Measurements from ENCODE around the gene FAM163A. TPM values are rescaled to one million over a fixed set of nuclear protein-coding genes. Genes with fewer than 3 reads are reported as not detected.

Gene FAM163A
- total and polyA plus RNA-seq, 7 donors: 0.04 to 0.52 (median 0.08) TPM; not detected in 2

GRCh38 chr1:179822065-179822464 is 79.0 kb downstream of the FAM163A start:
- intact Hi-C loops (cut with DNase I): no loop called here
- Histone ChIP-seq H3K27ac (no peak overlapping the region), H3K9me3 (no peaks in the 10 kb centered on the region), H3K27me3 (ENCODE audit: insufficient read depth in 3 of 3, low read length in 2 of 3) (peaks cover 0 to 2% (median 0%) of the 10 kb centered on the region in 3 donors), H3K4me1 (no peaks in the 10 kb centered on the region), H3K4me3 (no peak overlapping the region), H3K36me3 (ENCODE audit: insufficient read depth in 1 of 2, low read depth in 1 of 2) (no peaks in the 10 kb centered on the region)
- TF ChIP-seq CTCF (IDR thresholded peaks at IDR 0.05): no peak
- no peak for DNase-seq
- WGBS, 3 donors: 83 to 88% (median 83%) methylated on average over 2 of the region's 2 CpGs
- no peak for ATAC-seq

- DNase-seq (no peak), ATAC-seq (no peak)
- H3K27ac ChIP-seq: no peak overlapping the region
- H3K27me3 ChIP-seq (ENCODE audit: insufficient read depth in 3 of 3, low read length in 2 of 3): peaks cover 0 to 2% (median 0%) of the 10 kb centered on the region in 3 donors
- TF ChIP-seq CTCF (IDR thresholded peaks at IDR 0.05): no peak
- 96 to 97% (median 97%) methylated on average over 4 of the region's 4 CpGs for WGBS, 3 donors
- no peaks in the 10 kb centered on the region for H3K9me3 ChIP-seq
- no peak overlapping the region for H3K4me3 ChIP-seq
- H3K36me3 ChIP-seq (ENCODE audit: insufficient read depth in 1 of 2, low read depth in 1 of 2): no peaks in the 10 kb centered on the region
- intact Hi-C loops (cut with DNase I): no loop called here
- no peaks in the 10 kb centered on the region for H3K4me1 ChIP-seq
Observed at GRCh38 chr1:179823693-179824092, 80.6 kb downstream of the FAM163A start.

GRCh38 chr1:179824265-179824664 is 81.2 kb downstream of the FAM163A start:
- no peaks in the 10 kb centered on the region for H3K36me3 ChIP-seq (ENCODE audit: insufficient read depth in 1 of 2, low read depth in 1 of 2)
- 88 to 95% (median 94%) methylated on average over 6 of the region's 6 CpGs for WGBS, 3 donors
- DNase-seq (peak in 1 of 2 donors; percentile 70), ATAC-seq (peak in 3 of 4 donors; percentile 21 to 64 (median 31))
- H3K4me3 ChIP-seq: no peak overlapping the region
- no peaks in the 10 kb centered on the region for H3K9me3 ChIP-seq
- H3K27ac ChIP-seq: no peak overlapping the region
- no peaks in the 10 kb centered on the region for H3K27me3 ChIP-seq (ENCODE audit: insufficient read depth in 3 of 3, low read length in 2 of 3)
- TF ChIP-seq CTCF (IDR thresholded peaks at IDR 0.05): no peak
- H3K4me1 ChIP-seq: no peaks in the 10 kb centered on the region
- intact Hi-C loops (cut with DNase I): no loop called here

- TF ChIP-seq CTCF (IDR thresholded peaks at IDR 0.05): no peak
- Histone ChIP-seq H3K4me3 (no peak overlapping the region), H3K27me3 (ENCODE audit: insufficient read depth in 3 of 3, low read length in 2 of 3) (no peaks in the 10 kb centered on the region), H3K36me3 (ENCODE audit: insufficient read depth in 1 of 2, low read depth in 1 of 2) (no peaks in the 10 kb centered on the region), H3K4me1 (no peaks in the 10 kb centered on the region), H3K27ac (no peak overlapping the region), H3K9me3 (no peaks in the 10 kb centered on the region)
- 56 to 68% (median 60%) methylated on average over 8 of the region's 8 CpGs for WGBS, 3 donors
- DNase-seq (peak in 1 of 2 donors; percentile 66), ATAC-seq (peak in 2 of 4 donors; percentile 50 to 74)
- intact Hi-C loops (cut with DNase I): no loop called here
Observed at GRCh38 chr1:179825206-179825605, 82.1 kb downstream of the FAM163A start.

- Histone ChIP-seq H3K27me3 (ENCODE audit: insufficient read depth in 3 of 3, low read length in 2 of 3) (no peaks in the 10 kb centered on the region), H3K4me1 (no peaks in the 10 kb centered on the region), H3K27ac (no peak overlapping the region), H3K4me3 (no peak overlapping the region), H3K9me3 (no peaks in the 10 kb centered on the region), H3K36me3 (ENCODE audit: insufficient read depth in 1 of 2, low read depth in 1 of 2) (no peaks in the 10 kb centered on the region)
- ATAC-seq: peak in 2 of 4 donors; percentile 18 to 20
- intact Hi-C loops (cut with DNase I): no loop called here
- DNase-seq: no peak
- TF ChIP-seq CTCF (IDR thresholded peaks at IDR 0.05): no peak
- WGBS, 3 donors: 81 to 83% (median 81%) methylated on average over 12 to 13 of the region's 13 CpGs
Observed at GRCh38 chr1:179825798-179826460, 82.8 kb downstream of the FAM163A start.
